ENCODE measurements around the gene POLDIP2. TPM values are rescaled to one million over a fixed set of nuclear protein-coding genes. Genes with fewer than 3 reads are reported as not detected.

Gene POLDIP2
- total and polyA plus RNA-seq, 2 of the 13 experiments (the other 11 are each of a cell fraction or from before 2014, with no cell fraction given): 85.9 to 114 TPM

DNA sequence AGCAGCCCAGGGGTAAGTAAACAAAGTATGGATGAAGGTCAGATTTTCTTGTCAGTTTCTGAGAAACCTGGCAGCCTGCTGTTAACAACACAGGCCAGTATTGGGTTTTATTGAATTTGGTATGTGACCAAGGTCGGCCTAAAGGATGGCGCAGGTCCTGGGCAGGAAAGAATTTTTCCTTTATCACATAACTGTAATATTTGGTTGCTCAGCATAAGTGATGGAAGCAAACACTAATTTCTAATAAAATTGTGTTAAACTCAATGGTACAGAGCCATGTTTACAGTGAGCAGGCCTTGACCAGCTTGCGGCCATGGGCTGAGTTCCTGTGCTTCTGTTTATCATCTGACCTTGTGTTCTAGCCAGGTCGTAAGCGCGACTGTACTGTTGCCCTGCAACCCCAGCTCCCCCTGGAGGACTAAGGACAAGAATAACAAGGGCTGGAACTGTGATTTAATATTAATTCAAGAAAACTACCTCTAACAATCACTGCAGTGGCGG, 10.5 kb downstream of the POLDIP2 start (continued):
- TF ChIP-seq FOSL2 (CRISPR knock-in tag; IDR thresholded peaks at IDR 0.05) (0 out of 2 replicates have a peak, but pooled peaks have one; percentile 4), PHF21A (CRISPR knock-in tag; IDR thresholded peaks at IDR 0.05) (peak; percentile 51; the same call in 1 of the 2 replicates), CBX5 (CRISPR knock-in tag; IDR thresholded peaks at IDR 0.05; ENCODE audit: borderline replicate concordance) (no peak), MAFG (CRISPR knock-in tag; IDR thresholded peaks at IDR 0.05) (no peak), IRF2 (CRISPR knock-in tag; IDR thresholded peaks at IDR 0.05) (0 out of 2 replicates have a peak, but pooled peaks have one; percentile 38), SMC3 (IDR thresholded peaks at IDR 0.05; ENCODE audit: low read length) (peak; percentile 74), CREM (IDR thresholded peaks at IDR 0.05) (no peak), CREM (CRISPR knock-in tag; IDR thresholded peaks at IDR 0.05) (no peak), KLF12 (CRISPR knock-in tag; IDR thresholded peaks at IDR 0.05; ENCODE audit: borderline replicate concordance) (no peak), TEAD3 (CRISPR knock-in tag; optimal IDR thresholded peaks at IDR 0.05; ENCODE audit: borderline replicate concordance) (no peak), RXRB (CRISPR knock-in tag; IDR thresholded peaks at IDR 0.05; ENCODE audit: borderline replicate concordance) (peak; percentile 48; the same call in 1 of the 2 replicates), ZNF510 (CRISPR knock-in tag; IDR thresholded peaks at IDR 0.05; ENCODE audit: low read depth) (no peak), RFX5 (IDR thresholded peaks at IDR 0.05; ENCODE audit: low read depth, low read length) (no peak), TCF7L2 (IDR thresholded peaks at IDR 0.05; ENCODE audit: low read depth, low read length) (no peak), TBP (CRISPR knock-in tag; IDR thresholded peaks at IDR 0.05) (no peak)
- TF ChIP-seq, protein P1, sequence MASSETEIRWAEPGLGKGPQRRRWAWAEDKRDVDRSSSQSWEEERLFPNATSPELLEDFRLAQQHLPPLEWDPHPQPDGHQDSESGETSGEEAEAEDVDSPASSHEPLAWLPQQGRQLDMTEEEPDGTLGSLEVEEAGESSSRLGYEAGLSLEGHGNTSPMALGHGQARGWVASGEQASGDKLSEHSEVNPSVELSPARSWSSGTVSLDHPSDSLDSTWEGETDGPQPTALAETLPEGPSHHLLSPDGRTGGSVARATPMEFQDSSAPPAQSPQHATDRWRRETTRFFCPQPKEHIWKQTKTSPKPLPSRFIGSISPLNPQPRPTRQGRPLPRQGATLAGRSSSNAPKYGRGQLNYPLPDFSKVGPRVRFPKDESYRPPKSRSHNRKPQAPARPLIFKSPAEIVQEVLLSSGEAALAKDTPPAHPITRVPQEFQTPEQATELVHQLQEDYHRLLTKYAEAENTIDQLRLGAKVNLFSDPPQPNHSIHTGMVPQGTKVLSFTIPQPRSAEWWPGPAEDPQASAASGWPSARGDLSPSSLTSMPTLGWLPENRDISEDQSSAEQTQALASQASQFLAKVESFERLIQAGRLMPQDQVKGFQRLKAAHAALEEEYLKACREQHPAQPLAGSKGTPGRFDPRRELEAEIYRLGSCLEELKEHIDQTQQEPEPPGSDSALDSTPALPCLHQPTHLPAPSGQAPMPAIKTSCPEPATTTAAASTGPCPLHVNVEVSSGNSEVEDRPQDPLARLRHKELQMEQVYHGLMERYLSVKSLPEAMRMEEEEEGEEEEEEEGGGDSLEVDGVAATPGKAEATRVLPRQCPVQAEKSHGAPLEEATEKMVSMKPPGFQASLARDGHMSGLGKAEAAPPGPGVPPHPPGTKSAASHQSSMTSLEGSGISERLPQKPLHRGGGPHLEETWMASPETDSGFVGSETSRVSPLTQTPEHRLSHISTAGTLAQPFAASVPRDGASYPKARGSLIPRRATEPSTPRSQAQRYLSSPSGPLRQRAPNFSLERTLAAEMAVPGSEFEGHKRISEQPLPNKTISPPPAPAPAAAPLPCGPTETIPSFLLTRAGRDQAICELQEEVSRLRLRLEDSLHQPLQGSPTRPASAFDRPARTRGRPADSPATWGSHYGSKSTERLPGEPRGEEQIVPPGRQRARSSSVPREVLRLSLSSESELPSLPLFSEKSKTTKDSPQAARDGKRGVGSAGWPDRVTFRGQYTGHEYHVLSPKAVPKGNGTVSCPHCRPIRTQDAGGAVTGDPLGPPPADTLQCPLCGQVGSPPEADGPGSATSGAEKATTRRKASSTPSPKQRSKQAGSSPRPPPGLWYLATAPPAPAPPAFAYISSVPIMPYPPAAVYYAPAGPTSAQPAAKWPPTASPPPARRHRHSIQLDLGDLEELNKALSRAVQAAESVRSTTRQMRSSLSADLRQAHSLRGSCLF (CRISPR knock-in tag; IDR thresholded peaks at IDR 0.05; ENCODE audit: borderline replicate concordance): no peak
- TF ChIP-seq, protein P2, sequence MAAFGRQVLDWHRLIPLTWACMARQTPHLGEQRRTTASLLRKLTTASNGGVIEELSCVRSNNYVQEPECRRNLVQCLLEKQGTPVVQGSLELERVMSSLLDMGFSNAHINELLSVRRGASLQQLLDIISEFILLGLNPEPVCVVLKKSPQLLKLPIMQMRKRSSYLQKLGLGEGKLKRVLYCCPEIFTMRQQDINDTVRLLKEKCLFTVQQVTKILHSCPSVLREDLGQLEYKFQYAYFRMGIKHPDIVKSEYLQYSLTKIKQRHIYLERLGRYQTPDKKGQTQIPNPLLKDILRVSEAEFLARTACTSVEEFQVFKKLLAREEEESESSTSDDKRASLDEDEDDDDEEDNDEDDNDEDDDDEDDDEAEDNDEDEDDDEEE (CRISPR knock-in tag; IDR thresholded peaks at IDR 0.05): no peak
- TF ChIP-seq, protein P3, sequence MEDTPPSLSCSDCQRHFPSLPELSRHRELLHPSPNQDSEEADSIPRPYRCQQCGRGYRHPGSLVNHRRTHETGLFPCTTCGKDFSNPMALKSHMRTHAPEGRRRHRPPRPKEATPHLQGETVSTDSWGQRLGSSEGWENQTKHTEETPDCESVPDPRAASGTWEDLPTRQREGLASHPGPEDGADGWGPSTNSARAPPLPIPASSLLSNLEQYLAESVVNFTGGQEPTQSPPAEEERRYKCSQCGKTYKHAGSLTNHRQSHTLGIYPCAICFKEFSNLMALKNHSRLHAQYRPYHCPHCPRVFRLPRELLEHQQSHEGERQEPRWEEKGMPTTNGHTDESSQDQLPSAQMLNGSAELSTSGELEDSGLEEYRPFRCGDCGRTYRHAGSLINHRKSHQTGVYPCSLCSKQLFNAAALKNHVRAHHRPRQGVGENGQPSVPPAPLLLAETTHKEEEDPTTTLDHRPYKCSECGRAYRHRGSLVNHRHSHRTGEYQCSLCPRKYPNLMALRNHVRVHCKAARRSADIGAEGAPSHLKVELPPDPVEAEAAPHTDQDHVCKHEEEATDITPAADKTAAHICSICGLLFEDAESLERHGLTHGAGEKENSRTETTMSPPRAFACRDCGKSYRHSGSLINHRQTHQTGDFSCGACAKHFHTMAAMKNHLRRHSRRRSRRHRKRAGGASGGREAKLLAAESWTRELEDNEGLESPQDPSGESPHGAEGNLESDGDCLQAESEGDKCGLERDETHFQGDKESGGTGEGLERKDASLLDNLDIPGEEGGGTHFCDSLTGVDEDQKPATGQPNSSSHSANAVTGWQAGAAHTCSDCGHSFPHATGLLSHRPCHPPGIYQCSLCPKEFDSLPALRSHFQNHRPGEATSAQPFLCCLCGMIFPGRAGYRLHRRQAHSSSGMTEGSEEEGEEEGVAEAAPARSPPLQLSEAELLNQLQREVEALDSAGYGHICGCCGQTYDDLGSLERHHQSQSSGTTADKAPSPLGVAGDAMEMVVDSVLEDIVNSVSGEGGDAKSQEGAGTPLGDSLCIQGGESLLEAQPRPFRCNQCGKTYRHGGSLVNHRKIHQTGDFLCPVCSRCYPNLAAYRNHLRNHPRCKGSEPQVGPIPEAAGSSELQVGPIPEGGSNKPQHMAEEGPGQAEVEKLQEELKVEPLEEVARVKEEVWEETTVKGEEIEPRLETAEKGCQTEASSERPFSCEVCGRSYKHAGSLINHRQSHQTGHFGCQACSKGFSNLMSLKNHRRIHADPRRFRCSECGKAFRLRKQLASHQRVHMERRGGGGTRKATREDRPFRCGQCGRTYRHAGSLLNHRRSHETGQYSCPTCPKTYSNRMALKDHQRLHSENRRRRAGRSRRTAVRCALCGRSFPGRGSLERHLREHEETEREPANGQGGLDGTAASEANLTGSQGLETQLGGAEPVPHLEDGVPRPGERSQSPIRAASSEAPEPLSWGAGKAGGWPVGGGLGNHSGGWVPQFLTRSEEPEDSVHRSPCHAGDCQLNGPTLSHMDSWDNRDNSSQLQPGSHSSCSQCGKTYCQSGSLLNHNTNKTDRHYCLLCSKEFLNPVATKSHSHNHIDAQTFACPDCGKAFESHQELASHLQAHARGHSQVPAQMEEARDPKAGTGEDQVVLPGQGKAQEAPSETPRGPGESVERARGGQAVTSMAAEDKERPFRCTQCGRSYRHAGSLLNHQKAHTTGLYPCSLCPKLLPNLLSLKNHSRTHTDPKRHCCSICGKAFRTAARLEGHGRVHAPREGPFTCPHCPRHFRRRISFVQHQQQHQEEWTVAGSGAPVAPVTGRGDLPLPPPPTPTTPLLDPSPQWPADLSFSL (CRISPR knock-in tag; IDR thresholded peaks at IDR 0.05): no peak
- TF ChIP-seq, protein P4, sequence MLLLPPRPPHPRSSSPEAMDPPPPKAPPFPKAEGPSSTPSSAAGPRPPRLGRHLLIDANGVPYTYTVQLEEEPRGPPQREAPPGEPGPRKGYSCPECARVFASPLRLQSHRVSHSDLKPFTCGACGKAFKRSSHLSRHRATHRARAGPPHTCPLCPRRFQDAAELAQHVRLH (CRISPR knock-in tag; IDR thresholded peaks at IDR 0.05; ENCODE audit: borderline replicate concordance, low read depth): 0 out of 2 replicates have a peak, but pooled peaks have one; percentile 11
